Lower leg skin (tissue), 4 donors: Measurements from ENCODE around the gene ETNK1. TPM values are rescaled to one million over a fixed set of nuclear protein-coding genes. Genes with fewer than 3 reads are reported as not detected.
A peak's percentile ranks its signal among the peaks of the same experiment; 100 is the strongest.
"Not testable (repeated sequence)": the region's sequence is repeated elsewhere in the genome, so short reads cannot be mapped to it uniquely, and the experiment has no call there.

Source experiments
- DNase-seq, 2 donors: peaks; one replicate each; pipeline ENCODE4 v3.0.0-alpha.2; 2019; ENCODE audit warnings: low spot score in 2 of 2
- H3K4me3 ChIP-seq: fragments of 200-600 bp; sonication (generic); 2 replicates; pipeline ENCODE4 v1.5.1; 2017; ENCODE audit warnings: mild to moderate bottlenecking, low read depth; ENCODE audit not compliant: poor library complexity, severe bottlenecking
- POLR2A ChIP-seq, 2 donors: fragments of 450-650 bp; IDR thresholded peaks; one replicate each; pipeline ENCODE4 v1.6.1; 2016 to 2017; ENCODE audit warnings: antibody characterized with exemption in 2 of 2, mild to moderate bottlenecking in 1 of 2, moderate library complexity in 1 of 2
- WGBS, 2 donors: methylation state at CpG; one replicate each; pipeline ENCODE4 v1.1.5; 2018; 5-methylcytosine and 5-hydroxymethylcytosine counted together
- intact Hi-C: fragments of 100-400 bp; cut with DNase I; formaldehyde crosslinking; loops from one replicate; pipeline ENCODE4 v1.15.0; 2023; ENCODE audit warnings: low total_unique reads
- total RNA-seq, 4 donors: library from RNA; depleted of rRNA; stranded (reverse); fragments of >200 nt; gene quantifications; one replicate each; pipeline ENCODE4 v1.1.0, GENCODE V29; 2016
- TF ChIP-seq, protein P1 (sequence below), 3 donors: fragments of 450-650 bp; IDR thresholded peaks; one replicate each; pipeline ENCODE4 v1.5.1; 2016; ENCODE audit warnings: antibody characterized with exemption in 3 of 3, mild to moderate bottlenecking in 3 of 3, moderate library complexity in 2 of 3

ETNK1 gene
- total RNA-seq, 4 donors from 2014 or later, result 21.1 to 35.1 (median 23.4) TPM

DNA sequence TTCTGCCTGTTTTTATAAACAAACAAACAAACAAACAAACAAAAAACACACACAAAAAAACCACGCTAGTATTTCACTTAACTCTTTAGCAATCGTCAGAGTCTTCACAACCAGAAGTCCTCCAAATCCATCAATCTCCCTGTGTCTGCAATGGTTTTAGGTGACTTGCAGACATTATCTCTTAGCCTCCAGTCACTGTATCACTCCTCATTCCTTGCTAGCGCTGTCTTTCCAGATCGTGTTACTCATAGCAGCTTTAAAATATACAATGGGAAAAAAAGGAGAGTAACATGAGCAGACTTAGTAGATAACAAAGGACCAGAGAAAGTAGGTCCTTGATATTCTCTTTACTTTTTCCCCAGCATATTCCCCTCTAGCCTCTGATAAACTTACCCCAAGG is 15.5 kb upstream of the ETNK1 start:
- DNase-seq, result no peak
- 57 to 61% methylated on average over 4 of the region's 4 CpGs for WGBS, 2 donors
- TF ChIP-seq, protein P1, sequence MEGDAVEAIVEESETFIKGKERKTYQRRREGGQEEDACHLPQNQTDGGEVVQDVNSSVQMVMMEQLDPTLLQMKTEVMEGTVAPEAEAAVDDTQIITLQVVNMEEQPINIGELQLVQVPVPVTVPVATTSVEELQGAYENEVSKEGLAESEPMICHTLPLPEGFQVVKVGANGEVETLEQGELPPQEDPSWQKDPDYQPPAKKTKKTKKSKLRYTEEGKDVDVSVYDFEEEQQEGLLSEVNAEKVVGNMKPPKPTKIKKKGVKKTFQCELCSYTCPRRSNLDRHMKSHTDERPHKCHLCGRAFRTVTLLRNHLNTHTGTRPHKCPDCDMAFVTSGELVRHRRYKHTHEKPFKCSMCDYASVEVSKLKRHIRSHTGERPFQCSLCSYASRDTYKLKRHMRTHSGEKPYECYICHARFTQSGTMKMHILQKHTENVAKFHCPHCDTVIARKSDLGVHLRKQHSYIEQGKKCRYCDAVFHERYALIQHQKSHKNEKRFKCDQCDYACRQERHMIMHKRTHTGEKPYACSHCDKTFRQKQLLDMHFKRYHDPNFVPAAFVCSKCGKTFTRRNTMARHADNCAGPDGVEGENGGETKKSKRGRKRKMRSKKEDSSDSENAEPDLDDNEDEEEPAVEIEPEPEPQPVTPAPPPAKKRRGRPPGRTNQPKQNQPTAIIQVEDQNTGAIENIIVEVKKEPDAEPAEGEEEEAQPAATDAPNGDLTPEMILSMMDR (IDR thresholded peaks at IDR 0.05), result no peak
- TF ChIP-seq POLR2A (IDR thresholded peaks at IDR 0.05), result no peak

DNA sequence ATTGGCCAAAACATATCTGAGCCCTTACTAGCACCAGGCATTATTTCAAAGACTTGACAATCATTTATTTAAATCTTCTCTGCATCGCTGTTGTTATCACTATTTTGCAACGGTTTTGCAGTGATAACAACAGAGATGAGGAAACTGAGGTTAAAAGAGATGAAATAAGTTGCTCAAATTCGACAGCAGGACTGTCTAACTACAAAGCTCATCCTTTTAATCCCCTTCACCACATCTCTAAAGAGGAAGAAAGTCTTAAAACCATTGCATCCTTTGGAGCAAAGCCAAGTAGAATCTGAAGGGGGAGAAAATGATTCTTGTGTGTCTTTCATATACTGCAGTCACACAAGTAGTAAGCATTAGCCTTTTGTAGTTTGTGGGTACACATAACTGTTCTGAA is 14.8 kb upstream of the ETNK1 start:
- DNase-seq, result no peak
- H3K4me3 ChIP-seq, result no peak overlapping the region
- no peak for TF ChIP-seq POLR2A (IDR thresholded peaks at IDR 0.05)
- TF ChIP-seq, protein P1 (IDR thresholded peaks at IDR 0.05), result no peak
- intact Hi-C loops, result no loop called here
- WGBS, 2 donors, result 65 to 74% methylated on average over 3 of the region's 3 CpGs

More for the DNA sequence above, 15.5 kb upstream of the ETNK1 start:
- intact Hi-C loops, result no loop called here
- no peak overlapping the region for H3K4me3 ChIP-seq

DNA sequence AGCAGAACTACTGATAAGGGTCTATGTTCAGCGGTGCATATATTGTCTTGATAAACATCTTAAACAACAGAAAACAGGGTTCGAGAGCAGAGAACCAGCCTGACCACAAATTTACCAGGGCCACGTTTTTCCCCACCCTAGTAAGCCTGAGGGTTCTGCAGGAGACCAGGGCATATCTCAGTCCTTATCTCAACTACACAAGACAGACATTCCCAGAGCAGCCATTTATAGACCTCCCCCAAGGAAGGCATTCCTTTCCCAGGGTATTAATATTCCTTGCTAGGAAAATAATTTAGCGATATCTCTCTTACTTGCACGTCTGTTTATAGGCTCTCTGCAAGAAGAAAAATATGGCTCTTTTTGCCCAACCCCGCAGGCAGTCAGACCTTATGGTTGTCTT is 12.1 kb upstream of the ETNK1 start:
- WGBS, 2 donors, result 81 to 86% methylated on average over 6 of the region's 6 CpGs
- DNase-seq, intact Hi-C loops, H3K4me3 ChIP-seq: not testable (repeated sequence)

DNA sequence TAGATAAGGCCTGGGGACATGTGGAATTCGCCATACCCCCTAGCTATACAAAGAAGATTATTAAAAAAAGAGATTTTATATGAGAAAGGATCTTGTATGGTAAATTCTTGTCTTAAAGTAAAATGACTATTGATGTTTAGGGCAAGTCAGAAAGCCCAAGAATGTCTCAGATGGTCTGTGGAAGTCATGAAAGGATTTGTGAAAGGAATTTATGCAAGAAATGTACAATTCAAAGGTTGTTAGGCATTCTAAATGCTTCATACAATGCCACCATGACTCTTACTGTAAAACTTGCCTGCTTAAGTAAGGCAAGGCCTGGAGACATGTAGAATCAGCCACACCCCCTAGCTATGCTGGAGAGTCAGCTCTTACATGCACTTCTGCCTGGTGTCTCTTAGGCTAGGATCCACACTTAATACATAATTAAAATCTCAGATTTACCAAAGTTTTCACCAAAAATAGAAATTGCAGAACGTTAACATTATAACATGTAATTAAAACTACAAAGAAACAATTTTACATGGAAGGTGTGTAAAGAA is 8.9 kb upstream of the ETNK1 start:
- H3K4me3 ChIP-seq, result no peak overlapping the region
- DNase-seq, result no peak
- no peak for TF ChIP-seq POLR2A (IDR thresholded peaks at IDR 0.05)
- TF ChIP-seq, protein P1 (IDR thresholded peaks at IDR 0.05), result no peak
- intact Hi-C loops, result no loop called here
- 78 to 86% methylated on average over 2 of the region's 2 CpGs for WGBS, 2 donors

DNA sequence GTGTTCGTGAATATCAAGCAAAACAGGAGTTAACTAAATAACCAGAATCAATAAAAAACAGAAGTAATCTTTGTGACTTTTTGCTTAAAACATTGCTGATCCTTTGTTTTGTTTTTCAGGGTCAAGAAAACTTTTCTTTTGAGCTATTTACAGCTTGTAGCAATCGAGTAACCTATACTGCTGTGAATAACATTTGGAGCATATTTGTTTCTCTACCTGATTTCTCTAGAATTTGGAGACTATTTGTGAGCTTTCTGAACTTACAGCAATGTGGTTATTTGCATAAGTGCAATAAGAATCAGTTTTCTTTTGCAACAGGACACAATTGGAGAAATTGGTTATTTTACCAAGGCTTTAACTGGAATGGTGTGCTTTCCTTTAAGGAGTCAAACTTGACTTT is 7.3 kb upstream of the ETNK1 start:
- 92% methylated on average over 2 of the region's 2 CpGs for WGBS, 2 donors
- DNase-seq, result no peak
- no peak overlapping the region for H3K4me3 ChIP-seq
- no peak for TF ChIP-seq POLR2A (IDR thresholded peaks at IDR 0.05)
- TF ChIP-seq, protein P1 (IDR thresholded peaks at IDR 0.05), result no peak
- intact Hi-C loops, result no loop called here

DNA sequence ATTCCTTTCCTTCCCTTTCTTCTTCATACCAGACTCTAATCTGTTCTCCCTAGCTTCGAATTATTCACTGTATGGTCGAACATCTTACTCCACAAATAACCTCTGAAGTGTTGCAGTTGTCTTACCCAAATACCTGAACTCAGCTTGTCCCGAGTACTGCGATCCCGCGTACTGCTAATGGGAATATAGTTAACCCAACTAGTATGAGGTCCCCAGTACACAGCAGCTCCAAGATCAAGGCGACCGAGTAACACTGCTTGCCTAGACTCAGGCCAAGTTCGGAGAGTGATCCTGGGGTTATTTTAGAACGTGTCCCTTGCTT is 462 bp upstream of the ETNK1 start:
- intact Hi-C loops, result no loop called here
- 15 to 17% methylated on average over 10 of the region's 10 CpGs for WGBS, 2 donors
- no peak for TF ChIP-seq POLR2A (IDR thresholded peaks at IDR 0.05)
- TF ChIP-seq, protein P1 (IDR thresholded peaks at IDR 0.05), result no peak
- no peak for DNase-seq
- H3K4me3 ChIP-seq, result peak overlapping the region; percentile 76
